CD14-positive monocyte (primary cell): ENCODE data around the gene IL9. TPM values are rescaled to one million over a fixed set of nuclear protein-coding genes. Genes with fewer than 3 reads are reported as not detected.

Experiments
- DNase-seq, 3 donors: peaks; one replicate each; pipeline ENCODE4 v3.0.0-alpha.2; 2011 to 2022
- H2AFZ ChIP-seq: 2 replicates; pipeline ENCODE4 v1.6.0; 2012; ENCODE audit warnings: mild to moderate bottlenecking, low read depth, low read length, inconsistent platforms; ENCODE audit not compliant: insufficient read depth, poor library complexity, severe bottlenecking
- H3K27ac ChIP-seq, 2 donors: 1 replicate in 1 of 2; 2 replicates in 1 of 2; pipeline ENCODE4 v1.5.1; 2012 to 2013; ENCODE audit warnings: low read length in 2 of 2, control low read depth in 1 of 2, inconsistent platforms in 1 of 2, low read depth in 1 of 2, mild to moderate bottlenecking in 1 of 2
- H3K27me3 ChIP-seq, 2 donors: one replicate each; pipeline versions ENCODE4 v1.6.0 to v1.6.1; 2011 to 2013; ENCODE audit warnings: low read length in 2 of 2; ENCODE audit not compliant: control insufficient read depth in 2 of 2, insufficient read depth in 2 of 2
- H3K36me3 ChIP-seq, 2 donors: replicated peaks in 1 of 2; 1 replicate in 1 of 2; 2 replicates in 1 of 2; pipeline versions ENCODE4 v1.5.1 to v1.6.1; 2012 to 2013; ENCODE audit warnings: low read length in 2 of 2, control low read depth in 1 of 2, inconsistent platforms in 1 of 2, mild to moderate bottlenecking in 1 of 2; ENCODE audit not compliant: insufficient read depth in 2 of 2, control insufficient read depth in 1 of 2
- H3K4me1 ChIP-seq, 2 donors: 1 replicate in 1 of 2; 2 replicates in 1 of 2; pipeline versions ENCODE4 v1.5.1 to v1.6.1; 2012 to 2013; ENCODE audit warnings: low read length in 2 of 2, control low read depth in 1 of 2, inconsistent platforms in 1 of 2, mild to moderate bottlenecking in 1 of 2, moderate library complexity in 1 of 2; ENCODE audit not compliant: insufficient read depth in 2 of 2, control insufficient read depth in 1 of 2
- H3K4me2 ChIP-seq: replicated peaks from 2 replicates; pipeline ENCODE3; 2012; ENCODE audit warnings: low read length, moderate library complexity, mild to moderate bottlenecking; ENCODE audit not compliant: poor library complexity, severe bottlenecking; ENCODE audit errors: extremely low read depth
- H3K4me3 ChIP-seq, 3 experiments: fragments of 200-600 bp in 1 of 3; sonication (generic) in 1 of 3; replicated peaks in 1 of 3; 1 replicate in 2 of 3; 2 replicates in 1 of 3; pipeline ENCODE4 v1.5.1; 2011 to 2013; ENCODE audit warnings: low read length in 3 of 3, mild to moderate bottlenecking in 3 of 3, control low read depth in 2 of 3, low read depth in 2 of 3, inconsistent platforms in 1 of 3, moderate library complexity in 1 of 3
- H3K79me2 ChIP-seq: 2 replicates; pipeline ENCODE4 v1.6.0; 2012; ENCODE audit warnings: mild to moderate bottlenecking, control low read depth, inconsistent platforms, low read length, moderate library complexity; ENCODE audit not compliant: insufficient read depth
- H3K9ac ChIP-seq: 2 replicates; pipeline ENCODE4 v1.6.0; 2017; ENCODE audit warnings: low read length, mild to moderate bottlenecking; ENCODE audit not compliant: insufficient read depth, poor library complexity, severe bottlenecking
- H3K9me3 ChIP-seq, 2 donors: replicated peaks in 1 of 2; 1 replicate in 1 of 2; 2 replicates in 1 of 2; pipeline versions ENCODE4 v1.5.1 to v1.6.1; 2012 to 2013; ENCODE audit warnings: low read length in 2 of 2, control low read depth in 1 of 2; ENCODE audit not compliant: control insufficient read depth in 1 of 2, insufficient read depth in 1 of 2
- H4K20me1 ChIP-seq: 2 replicates; pipeline ENCODE4 v1.6.0; 2012; ENCODE audit warnings: mild to moderate bottlenecking, low read length, control low read depth, moderate library complexity; ENCODE audit not compliant: insufficient read depth
- H3K27ac Mint-ChIP-seq, 7 donors: one replicate each; pipeline ENCODE4 v1.8.0; 2020; ENCODE audit warnings: mild to moderate bottlenecking in 7 of 7, mixed read lengths in 7 of 7, moderate library complexity in 6 of 7, inconsistent platforms in 2 of 7
- H3K27me3 Mint-ChIP-seq, 3 donors: one replicate each; pipeline ENCODE4 v1.8.0; 2021 to 2022; ENCODE audit warnings: low read depth in 3 of 3, mild to moderate bottlenecking in 3 of 3, mixed read lengths in 3 of 3, moderate library complexity in 3 of 3, inconsistent platforms in 1 of 3
- H3K36me3 Mint-ChIP-seq, 2 donors: one replicate each; pipeline ENCODE4 v1.8.0; 2020; ENCODE audit warnings: mixed read lengths in 2 of 2, inconsistent platforms in 1 of 2, mild to moderate bottlenecking in 1 of 2
- H3K4me1 Mint-ChIP-seq: one replicate; pipeline ENCODE4 v1.8.0; 2020; ENCODE audit warnings: mild to moderate bottlenecking, mixed read lengths
- H3K4me3 Mint-ChIP-seq, 2 donors: one replicate each; pipeline ENCODE4 v1.8.0; 2020; ENCODE audit warnings: mild to moderate bottlenecking in 2 of 2, mixed read lengths in 2 of 2, moderate library complexity in 1 of 2
- H3K9me3 Mint-ChIP-seq, 7 donors: one replicate each; pipeline ENCODE4 v1.8.0; 2020 to 2022; ENCODE audit warnings: mixed read lengths in 7 of 7, mild to moderate bottlenecking in 6 of 7, moderate library complexity in 6 of 7, inconsistent platforms in 2 of 7
- CTCF ChIP-seq: fragments of 200-600 bp; IDR thresholded peaks from one replicate; pipeline ENCODE4 v1.8.0; 2022; ENCODE audit warnings: antibody characterized with exemption, mild to moderate bottlenecking
- WGBS: methylation state at CpG from one replicate; pipeline ENCODE4 v1.1.5; 2013; ENCODE audit warnings: missing lambda C conversion rate; ENCODE audit not compliant: insufficient coverage; 5-methylcytosine and 5-hydroxymethylcytosine counted together
- intact Hi-C, 2 donors: fragments of 100-400 bp; cut with micrococcal nuclease; formaldehyde crosslinking; loops; one replicate each; pipeline versions ENCODE4 v1.15.0 to v1.15.1; 2023
- polyA minus RNA-seq: library from RNA; depleted of rRNA, polyadenylated mRNA; stranded (reverse); fragments of >200 nt; gene quantifications from 2 replicates; pipeline ENCODE4 v1.2.3, GENCODE V29; 2012
- polyA plus RNA-seq, 3 donors: library from polyadenylated mRNA; depleted of rRNA in 1 of 3; unstranded in 2 of 3; stranded (reverse) in 1 of 3; fragments of 300-500 nt in 2 of 3; fragments of >200 nt in 1 of 3; fragmentation: Illumina TruSeq in 2 of 3; gene quantifications; 1 replicate in 2 of 3; 2 replicates in 1 of 3; pipeline ENCODE4 v1.2.3, GENCODE V29; 2012 to 2021
- total RNA-seq, 12 experiments: library from RNA in 1 of 12; stranded (reverse) in 1 of 12; fragments of 120-200 nt in 1 of 12; gene quantifications; one replicate each; pipeline ENCODE4 v1.2.4 and lab custom pipeline; 2013 to 2026; ENCODE audit warnings: mixed read lengths in 6 of 12, inconsistent platforms in 1 of 12

Gene IL9
- total RNA-seq (2013) = not detected
- not detected for polyA plus RNA-seq
- not detected in 2 replicates for polyA minus RNA-seq
- 0 to 0.23 (median 0) reads per million in 11 experiments for total RNA-seq (lab: John Stamatoyannopoulos, UW)

DNA sequence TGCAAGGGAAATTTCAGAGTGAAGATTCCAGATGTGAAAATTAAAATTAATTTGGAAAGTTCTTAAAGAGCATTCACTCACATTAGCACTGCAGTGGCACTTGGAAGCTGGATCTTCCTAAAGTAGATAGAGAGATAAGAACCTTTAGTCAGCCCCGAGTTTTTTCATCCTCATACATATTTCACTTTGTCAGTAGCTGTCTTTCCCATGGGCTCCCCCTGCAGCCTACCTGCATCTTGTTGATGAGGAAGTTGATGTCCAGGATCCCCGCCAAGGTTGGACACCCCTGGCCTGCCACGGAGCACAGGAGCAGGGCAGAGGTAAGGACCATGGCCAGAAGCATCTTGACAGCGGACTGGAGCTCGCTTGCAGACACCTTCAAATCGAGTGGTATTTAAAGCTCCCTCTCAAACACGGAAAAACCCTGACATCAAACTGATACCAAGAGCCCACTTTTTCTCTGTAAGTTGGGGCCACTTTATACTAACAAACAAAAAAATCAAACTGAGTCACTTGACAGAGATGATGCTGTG is at the start of gene IL9:
Gene IL9 (minus strand): TSS at position 368 of the 533 bp plus-strand sequence. CDS start 25 bp downstream, at position 343.
- Histone ChIP-seq H3K9ac (no peak within 1 kb of the TSS), H3K4me3 (no peak within 1 kb of the TSS), H3K9me3 (no peaks in the 10 kb centered on the region), H4K20me1 (no peaks in the 10 kb centered on the region), H3K27me3 (peaks cover 19 to 21% of the 10 kb centered on the region in 2 donors), H2AFZ (no peak within 1 kb of the TSS), H3K4me2 (no peak within 1 kb of the TSS), H3K4me1 (no peaks in the 10 kb centered on the region), H3K27ac (no peak within 1 kb of the TSS), H3K79me2 (no peaks in the 10 kb centered on the region), H3K36me3 (no peaks in the 10 kb centered on the region)
- DNase-seq = no peak
- H3K4me3 Mint-ChIP-seq = peak within 1 kb of the TSS in 1 of 2 donors; percentile 36
- H3K9me3 Mint-ChIP-seq = no peaks in the 10 kb centered on the region
- H3K27ac Mint-ChIP-seq = no peak within 1 kb of the TSS
- no peaks in the 10 kb centered on the region for H3K36me3 Mint-ChIP-seq
- peaks cover 18 to 45% (median 31%) of the 10 kb centered on the region in 3 donors for H3K27me3 Mint-ChIP-seq
- WGBS = 43% methylated on average over 1 of the region's 7 CpGs
- intact Hi-C loops = no loop called here
- no peak for TF ChIP-seq CTCF
- H3K4me1 Mint-ChIP-seq = no peaks in the 10 kb centered on the region

DNA sequence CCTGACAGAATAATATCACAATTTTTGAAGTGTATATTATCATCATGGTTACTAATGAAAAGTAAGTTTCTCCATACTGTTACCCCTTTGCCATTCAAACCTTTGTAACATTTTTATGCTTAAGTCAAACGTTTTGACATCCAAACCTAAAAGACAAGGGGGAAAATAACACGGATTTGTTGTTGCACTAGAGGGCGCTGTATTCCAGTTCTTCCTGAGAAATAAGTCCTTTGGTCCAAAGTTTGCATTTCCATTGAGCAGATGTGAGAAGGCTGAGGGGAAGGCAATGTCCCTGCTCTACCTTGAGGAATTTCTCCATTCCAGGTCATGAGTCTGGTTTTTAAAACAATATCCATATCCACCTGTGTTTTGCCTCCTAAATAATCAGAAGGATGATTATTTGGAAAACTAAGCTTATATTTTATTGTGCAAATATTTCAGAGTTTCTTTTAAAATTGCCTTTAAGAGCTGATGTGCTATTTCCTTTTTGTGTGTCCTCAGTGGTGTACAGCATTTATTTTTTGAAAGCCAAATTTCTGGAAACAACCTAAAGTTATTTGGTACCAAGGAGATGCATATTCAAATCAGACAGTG is 49.4 kb upstream of the IL9 start:
- H3K27me3 ChIP-seq = peaks cover 12 to 23% of the 10 kb centered on the region in 2 donors
- H3K79me2 ChIP-seq = no peaks in the 10 kb centered on the region
- intact Hi-C loops = loop anchor here (2.0 to 10.0 kb wide), 5 partner anchors 117 to 270 kb away; no protein-coding TSS in a partner anchor
- no peaks in the 10 kb centered on the region for H3K36me3 Mint-ChIP-seq
- no peak overlapping the region for H3K4me3 Mint-ChIP-seq
- H3K4me1 Mint-ChIP-seq = no peaks in the 10 kb centered on the region
- no peak overlapping the region for H3K4me2 ChIP-seq
- no peaks in the 10 kb centered on the region for H3K36me3 ChIP-seq
- no peak overlapping the region for H3K27ac Mint-ChIP-seq
- H3K9me3 Mint-ChIP-seq = no peaks in the 10 kb centered on the region
- no peak overlapping the region for H3K4me3 ChIP-seq
- H4K20me1 ChIP-seq = no peaks in the 10 kb centered on the region
- peak; percentile 39 to 65 (median 64) for DNase-seq
- H3K27ac ChIP-seq = no peak overlapping the region
- peaks cover 4 to 14% (median 8%) of the 10 kb centered on the region in 3 donors for H3K27me3 Mint-ChIP-seq
- peak; percentile 81 for TF ChIP-seq CTCF
- no CpG with 5 or more reads among the region's 3 CpGs for WGBS
- H3K9ac ChIP-seq = no peak overlapping the region
- H2AFZ ChIP-seq = no peak overlapping the region
- H3K4me1 ChIP-seq = no peaks in the 10 kb centered on the region
- H3K9me3 ChIP-seq = no peaks in the 10 kb centered on the region
